Activated CD4-positive, alpha-beta T cell treated with anti-CD3 and anti-CD28 coated beads for 1 hour (primary cell): ENCODE results near the gene PRKCE.

Experiments
- DNase-seq: peaks from one replicate; pipeline ENCODE4 v3.0.0-alpha.2; 2020

PRKCE gene

GRCh38 chr2:45816272-45816671, 164.8 kb downstream of the PRKCE start:
- DNase-seq, result no peak

DNA sequence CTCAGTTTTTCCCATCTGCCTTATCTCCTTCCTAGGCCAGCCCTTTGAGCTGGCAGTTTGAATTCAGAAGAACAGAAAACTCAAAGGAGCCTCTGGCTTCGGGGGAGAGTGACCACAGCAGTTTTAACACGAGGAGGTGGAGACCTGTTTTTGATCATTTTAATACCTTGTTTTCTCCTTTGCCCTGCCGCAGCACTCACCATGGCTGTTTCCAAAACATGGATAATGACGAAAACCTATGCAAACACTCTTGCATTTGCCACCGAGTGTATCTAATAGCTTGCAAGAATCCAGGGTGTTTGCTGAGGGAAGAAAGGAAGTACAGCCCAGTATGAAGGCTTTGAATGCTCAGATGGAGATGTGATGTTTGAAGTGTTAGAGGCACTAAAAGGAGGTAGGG, 167.1 kb downstream of the PRKCE start:
- DNase-seq, result no peak

DNA sequence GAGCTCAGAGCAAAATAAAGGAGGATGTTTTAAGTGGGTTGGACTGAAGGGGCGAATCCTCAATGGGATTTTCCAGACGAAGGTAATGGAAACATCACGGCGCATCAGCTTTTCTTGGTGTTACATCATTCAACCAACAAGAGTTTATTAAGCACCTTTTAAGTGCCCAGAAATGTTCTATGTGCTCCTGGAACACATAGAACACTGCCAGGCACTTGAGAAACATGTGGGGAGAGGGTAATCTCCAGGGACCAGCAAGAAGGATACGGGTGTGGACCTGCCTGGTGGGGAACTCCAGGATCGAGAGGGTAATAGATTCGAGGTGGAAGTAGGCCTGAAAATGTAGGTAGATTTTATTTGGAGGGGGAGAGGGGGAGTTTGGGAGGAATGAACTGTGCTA, 168.6 kb downstream of the PRKCE start:
- no peak for DNase-seq

DNA sequence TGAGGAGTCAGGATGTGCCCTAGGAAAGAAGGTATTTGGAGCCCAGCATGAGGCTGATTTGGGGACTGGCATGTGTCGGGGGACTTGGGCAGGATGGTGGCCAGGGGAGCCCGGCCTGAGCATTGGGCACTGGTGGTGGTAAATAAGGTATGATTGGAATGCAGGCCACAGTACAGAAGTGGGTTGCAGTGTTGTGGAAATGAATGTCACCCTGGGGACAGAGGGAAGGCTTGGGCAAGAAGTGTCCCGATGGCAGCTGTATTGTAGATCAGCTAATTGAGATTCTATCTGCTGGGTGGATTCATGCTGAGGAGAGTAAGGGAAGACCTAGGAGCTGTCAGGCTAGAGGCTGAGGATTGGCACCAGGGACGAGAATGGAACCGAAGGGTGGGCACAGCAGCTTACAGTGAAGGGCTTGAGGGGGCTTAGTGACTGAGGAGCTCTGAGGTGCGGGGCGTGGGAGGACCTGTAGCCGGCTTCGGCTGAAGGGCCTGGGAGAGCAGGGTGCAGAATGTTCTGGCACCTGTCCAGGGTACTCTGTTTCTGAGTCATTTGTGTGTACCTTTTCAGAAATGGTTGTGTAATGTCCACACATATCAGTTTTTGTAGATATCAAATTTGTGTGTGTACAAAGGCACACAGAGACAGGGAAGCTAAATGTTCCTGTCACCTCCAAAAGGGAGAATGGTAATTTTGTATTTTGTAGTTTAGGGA, 170.2 kb downstream of the PRKCE start:
- no peak for DNase-seq

- no peak for DNase-seq
These were observed 170.8 kb downstream of the PRKCE start for GRCh38 chr2:45822272-45822630.

DNA sequence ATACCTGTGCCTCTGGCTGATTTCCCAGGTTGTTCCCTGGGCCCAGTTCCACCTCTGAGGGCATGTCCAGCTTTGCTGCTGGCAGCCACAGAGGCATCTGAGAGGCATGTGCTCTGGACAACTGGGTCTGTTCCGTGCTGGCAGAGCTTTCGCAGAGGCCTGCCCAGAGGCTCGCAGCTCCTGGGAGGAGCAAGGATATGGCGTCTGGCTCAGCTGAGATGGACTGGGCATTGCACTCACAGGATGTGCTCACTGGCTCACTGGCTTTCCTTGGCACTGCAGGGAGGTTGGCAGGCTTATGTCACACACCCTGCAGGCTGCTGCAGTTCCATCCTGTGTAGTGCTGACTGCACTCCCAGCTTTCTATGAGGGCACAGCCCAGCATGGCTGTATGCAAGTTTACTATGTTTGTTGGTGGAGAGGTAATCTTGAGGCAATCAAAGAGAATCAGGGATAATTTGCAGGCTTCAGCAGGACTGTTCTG, 172.3 kb downstream of the PRKCE start:
- no peak for DNase-seq

- DNase-seq, result no peak
These were observed 173.7 kb downstream of the PRKCE start for GRCh38 chr2:45825001-45825651.

DNA sequence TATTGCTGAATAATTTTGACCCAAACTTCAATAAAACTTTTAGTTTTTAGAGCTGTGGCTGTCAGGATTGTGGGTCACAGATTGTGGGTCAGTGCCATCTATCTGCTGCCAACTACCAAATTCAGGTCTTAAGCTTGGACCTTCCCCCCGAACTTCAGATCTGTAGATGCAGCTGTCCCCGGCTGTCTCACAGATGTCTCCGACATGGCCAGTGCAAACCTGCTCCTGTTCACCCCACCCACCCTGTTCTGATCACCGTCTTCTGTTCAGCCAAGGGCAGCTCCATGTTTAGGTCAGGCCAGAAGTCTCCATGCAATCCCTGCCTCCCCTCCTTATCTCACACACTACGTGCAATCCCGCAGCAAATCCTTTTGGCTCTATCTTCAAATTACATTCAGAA, 175.0 kb downstream of the PRKCE start:
- no peak for DNase-seq

- no peak for DNase-seq
These were observed 175.6 kb downstream of the PRKCE start for GRCh38 chr2:45826884-45827635.

GRCh38 chr2:45830322-45830721, 178.8 kb downstream of the PRKCE start:
- DNase-seq, result no peak

GRCh38 chr2:45833301-45833967, 182.0 kb downstream of the PRKCE start:
- DNase-seq, result no peak

DNA sequence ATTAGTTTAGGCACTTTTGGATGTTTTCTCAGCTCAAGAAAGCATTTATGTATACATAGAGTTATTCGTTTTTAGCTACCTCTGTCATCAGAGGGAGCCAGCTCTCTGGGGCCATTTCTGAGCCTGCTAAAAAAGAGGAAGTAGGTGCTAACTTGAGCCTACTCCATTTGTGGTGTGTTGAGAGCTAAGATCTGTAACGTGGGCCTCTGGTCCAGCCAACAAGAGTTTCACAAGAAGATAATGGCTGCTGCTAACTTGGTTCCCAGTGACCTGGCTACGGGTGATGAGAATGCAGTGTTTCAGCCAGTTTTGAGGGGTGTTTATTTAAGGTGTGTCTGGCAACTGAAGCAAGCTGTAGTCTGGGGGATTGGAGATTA, 182.5 kb downstream of the PRKCE start:
- DNase-seq, result no peak

DNA sequence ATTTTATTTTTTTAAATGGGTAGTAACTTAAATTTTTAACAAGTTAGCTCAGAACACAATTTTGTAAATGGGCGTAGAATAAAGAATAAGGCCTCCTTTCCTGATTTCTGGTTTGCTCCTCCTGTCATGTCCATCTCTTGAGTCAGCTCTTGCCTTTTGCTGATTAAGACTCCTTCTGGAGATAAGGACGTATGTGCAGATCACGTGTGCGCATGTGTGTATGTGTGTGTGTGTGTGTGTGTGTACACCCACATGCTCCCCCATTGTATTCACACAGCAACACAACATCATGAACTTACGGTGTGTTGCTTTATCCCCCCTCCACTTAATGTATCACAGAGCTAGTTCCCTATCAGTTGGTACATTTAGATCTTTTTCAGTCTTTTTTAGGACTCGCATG, 182.9 kb downstream of the PRKCE start:
- DNase-seq, result no peak

- no peak for DNase-seq
These were observed 183.4 kb downstream of the PRKCE start for GRCh38 chr2:45834858-45835257.

DNA sequence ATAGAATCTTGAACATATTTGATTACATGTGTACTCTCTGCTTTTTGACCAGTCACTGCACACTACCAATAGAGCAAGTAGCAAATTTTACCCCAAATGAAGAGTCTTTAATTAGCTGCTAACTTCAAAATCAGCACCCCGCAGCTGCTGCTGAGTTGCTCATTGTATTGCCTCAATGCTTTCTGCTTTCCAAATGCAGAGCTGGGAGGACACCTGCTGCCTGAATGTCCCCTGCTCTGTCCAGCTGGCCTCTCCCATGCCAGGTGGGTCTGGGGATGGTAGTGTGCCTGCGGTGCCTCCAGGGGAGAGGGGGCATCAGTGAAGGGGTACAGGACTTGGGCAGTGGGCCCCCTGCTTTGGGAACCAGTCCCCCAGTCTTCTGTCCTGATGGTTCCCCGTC, 184.8 kb downstream of the PRKCE start:
- no peak for DNase-seq

DNA sequence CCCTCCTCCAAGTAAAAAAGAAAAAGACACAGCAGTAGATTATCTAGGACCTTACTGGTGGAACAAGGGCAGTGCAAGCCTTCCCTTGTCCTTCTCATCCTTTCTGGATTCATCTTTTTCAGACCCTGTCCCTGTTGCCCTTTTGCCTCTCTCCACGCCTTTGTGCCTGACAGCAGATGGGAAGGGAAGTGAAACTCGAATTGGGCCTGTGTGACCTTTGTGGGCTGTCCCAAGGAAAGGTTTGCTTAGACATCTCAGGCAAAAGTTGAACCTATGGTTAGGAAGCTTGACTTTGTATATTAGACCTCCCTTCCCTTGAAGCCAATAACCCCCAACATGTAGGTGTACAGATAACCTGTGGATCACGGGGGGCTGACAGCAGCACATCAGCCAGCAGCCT, 185.3 kb downstream of the PRKCE start:
- no peak for DNase-seq

GRCh38 chr2:45837812-45838341, 186.4 kb downstream of the PRKCE start:
- DNase-seq, result no peak

GRCh38 chr2:45839508-45840251, 188.2 kb downstream of the PRKCE start:
- no peak for DNase-seq

- DNase-seq, result no peak
These were observed 189.0 kb downstream of the PRKCE start for GRCh38 chr2:45840481-45840880.

- no peak for DNase-seq
These were observed 190.4 kb downstream of the PRKCE start for GRCh38 chr2:45841752-45842407.

GRCh38 chr2:45843136-45843535, 191.7 kb downstream of the PRKCE start:
- no peak for DNase-seq
